Esophagus squamous epithelium (tissue), 5 donors: ENCODE data around the gene CMTM6. TPM values are rescaled to one million over a fixed set of nuclear protein-coding genes. Genes with fewer than 3 reads are reported as not detected.
A peak's percentile ranks its signal among the peaks of the same experiment; 100 is the strongest.

Source experiments
- DNase-seq: peaks from one replicate; lab custom pipeline; 2025; lab: John Stamatoyannopoulos, UW
- H3K27ac ChIP-seq, 4 donors: fragments of 200-600 bp; sonication (generic); one replicate each; pipeline ENCODE4 v1.5.1; 2016 to 2019; ENCODE audit warnings: mild to moderate bottlenecking in 1 of 4
- H3K27me3 ChIP-seq, 4 donors: fragments of 200-600 bp; sonication (generic); 1 replicate in 3 of 4; 2 replicates in 1 of 4; pipeline versions ENCODE4 v1.5.1 to v1.6.0; 2017 to 2021; ENCODE audit warnings: antibody characterized with exemption in 1 of 4
- H3K36me3 ChIP-seq, 3 donors: fragments of 200-600 bp; sonication (generic); one replicate each; pipeline ENCODE4 v1.5.1; 2016 to 2019
- H3K4me1 ChIP-seq, 3 donors: fragments of 200-600 bp; sonication (generic); one replicate each; pipeline ENCODE4 v1.5.1; 2017 to 2019
- H3K4me3 ChIP-seq, 4 donors: fragments of 200-600 bp; sonication (generic); 1 replicate in 3 of 4; 2 replicates in 1 of 4; pipeline ENCODE4 v1.5.1; 2016 to 2019; ENCODE audit warnings: mild to moderate bottlenecking in 2 of 4, moderate library complexity in 1 of 4
- H3K9me3 ChIP-seq, 3 donors: fragments of 200-600 bp; sonication (generic); one replicate each; pipeline ENCODE4 v1.5.1; 2016 to 2019
- POLR2A ChIP-seq, 4 donors: fragments of 450-650 bp; IDR thresholded peaks; one replicate each; pipeline ENCODE4 v1.6.1; 2017; ENCODE audit warnings: antibody characterized with exemption in 4 of 4, mild to moderate bottlenecking in 4 of 4, moderate library complexity in 3 of 4
- WGBS, 2 donors: methylation state at CpG; one replicate each; pipeline ENCODE4 v1.1.5; 2018; 5-methylcytosine and 5-hydroxymethylcytosine counted together
- intact Hi-C: fragments of 100-400 bp; cut with DNase I; formaldehyde crosslinking; loops from one replicate; pipeline ENCODE4 v1.15.0; 2022
- total RNA-seq, 4 donors: library from RNA; depleted of rRNA; stranded (reverse); fragments of >200 nt; gene quantifications; one replicate each; pipeline ENCODE4 v1.1.0, GENCODE V29; 2016
- TF ChIP-seq, protein P1 (sequence below), 6 experiments: fragments of 450-650 bp in 4 of 6; fragments of 200-600 bp in 2 of 6; sonication (generic) in 2 of 6; IDR thresholded peaks; one replicate each; pipeline ENCODE4 v1.5.1; 2016 to 2019; ENCODE audit warnings: antibody characterized with exemption in 6 of 6, mild to moderate bottlenecking in 4 of 6, moderate library complexity in 4 of 6
- donor health status: DM: yes; HTN: yes; CAD: no.

Gene CMTM6
- total RNA-seq, 4 donors from 2014 or later, result 36.6 to 70.9 (median 63.9) TPM

DNA sequence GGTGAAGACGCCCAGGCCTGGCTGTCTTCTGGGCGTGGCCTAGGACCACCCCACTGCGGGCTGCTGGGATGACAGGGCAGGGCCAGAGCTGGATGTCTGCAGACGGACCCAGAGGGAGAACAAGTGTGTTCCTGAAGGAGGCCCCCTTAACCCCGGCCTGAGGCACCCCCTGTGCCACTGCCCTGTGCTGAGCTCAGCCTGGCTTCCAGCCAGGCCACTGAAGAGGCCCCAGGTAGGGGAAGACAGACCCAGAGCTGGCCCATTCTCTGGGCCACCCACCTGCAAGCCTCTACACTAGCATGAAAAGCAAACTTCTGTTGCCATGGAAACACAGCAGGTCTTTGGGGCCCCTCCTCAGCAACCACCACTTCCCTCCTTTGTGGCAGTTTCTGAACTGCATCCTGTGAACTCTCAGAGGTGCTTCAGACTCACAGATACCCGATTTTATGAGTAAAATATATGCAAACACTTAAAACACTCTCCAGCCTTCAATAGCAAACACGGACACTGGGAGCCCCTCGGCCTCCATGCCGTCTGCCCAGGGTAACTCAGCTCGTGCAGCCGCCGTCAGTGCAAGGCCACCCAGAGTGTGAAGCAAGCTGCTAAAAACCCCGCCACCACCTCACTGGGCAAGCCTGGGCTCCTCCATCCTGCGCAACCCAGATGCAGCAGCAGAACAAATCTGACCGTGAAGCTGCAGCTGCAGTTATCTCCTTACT lies 42.5 kb downstream of the CMTM6 start:
- 52 to 56% methylated on average over 6 to 14 of the region's 15 CpGs for WGBS, 2 donors
- Histone ChIP-seq H3K27ac (peak overlapping the region in 3 of 4 donors; percentile 34 to 69 (median 55)), H3K9me3 (no peaks in the 10 kb centered on the region), H3K4me3 (no peak overlapping the region), H3K4me1 (peaks cover 0 to 33% (median 16%) of the 10 kb centered on the region in 3 donors), H3K27me3 (peaks cover 0 to 69% (median 0%) of the 10 kb centered on the region in 4 donors), H3K36me3 (no peaks in the 10 kb centered on the region)
- intact Hi-C loops, result loop anchor here (10.0 kb wide), 1 partner anchor 165 kb away; no protein-coding TSS in a partner anchor
- no peak for DNase-seq
- TF ChIP-seq, protein P1, sequence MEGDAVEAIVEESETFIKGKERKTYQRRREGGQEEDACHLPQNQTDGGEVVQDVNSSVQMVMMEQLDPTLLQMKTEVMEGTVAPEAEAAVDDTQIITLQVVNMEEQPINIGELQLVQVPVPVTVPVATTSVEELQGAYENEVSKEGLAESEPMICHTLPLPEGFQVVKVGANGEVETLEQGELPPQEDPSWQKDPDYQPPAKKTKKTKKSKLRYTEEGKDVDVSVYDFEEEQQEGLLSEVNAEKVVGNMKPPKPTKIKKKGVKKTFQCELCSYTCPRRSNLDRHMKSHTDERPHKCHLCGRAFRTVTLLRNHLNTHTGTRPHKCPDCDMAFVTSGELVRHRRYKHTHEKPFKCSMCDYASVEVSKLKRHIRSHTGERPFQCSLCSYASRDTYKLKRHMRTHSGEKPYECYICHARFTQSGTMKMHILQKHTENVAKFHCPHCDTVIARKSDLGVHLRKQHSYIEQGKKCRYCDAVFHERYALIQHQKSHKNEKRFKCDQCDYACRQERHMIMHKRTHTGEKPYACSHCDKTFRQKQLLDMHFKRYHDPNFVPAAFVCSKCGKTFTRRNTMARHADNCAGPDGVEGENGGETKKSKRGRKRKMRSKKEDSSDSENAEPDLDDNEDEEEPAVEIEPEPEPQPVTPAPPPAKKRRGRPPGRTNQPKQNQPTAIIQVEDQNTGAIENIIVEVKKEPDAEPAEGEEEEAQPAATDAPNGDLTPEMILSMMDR (IDR thresholded peaks at IDR 0.05), result no peak

- no peak overlapping the region for H3K4me3 ChIP-seq
- WGBS, 2 donors, result 89% methylated on average over 5 of the region's 5 CpGs; no CpG with 5 or more reads in 1 of the 2 donors
- H3K27ac ChIP-seq, result peak overlapping the region in 2 of 4 donors; percentile 55 to 69
- no peaks in the 10 kb centered on the region for H3K36me3 ChIP-seq
- no peaks in the 10 kb centered on the region for H3K9me3 ChIP-seq
- intact Hi-C loops, result no loop called here
- peaks cover 0 to 40% (median 16%) of the 10 kb centered on the region in 3 donors for H3K4me1 ChIP-seq
- TF ChIP-seq POLR2A (IDR thresholded peaks at IDR 0.05), result no peak
- TF ChIP-seq, protein P1 (IDR thresholded peaks at IDR 0.05), result no peak
- peaks cover 0 to 77% (median 0%) of the 10 kb centered on the region in 4 donors for H3K27me3 ChIP-seq
- no peak for DNase-seq
These were observed 43.2 kb downstream of the CMTM6 start for GRCh38 chr3:32459450-32459849.

- Histone ChIP-seq H3K9me3 (no peaks in the 10 kb centered on the region), H3K27ac (peak overlapping the region; percentile 35 to 77 (median 56)), H3K4me1 (peaks cover 0 to 46% (median 16%) of the 10 kb centered on the region in 3 donors), H3K36me3 (no peaks in the 10 kb centered on the region), H3K4me3 (no peak overlapping the region), H3K27me3 (peaks cover 0 to 88% (median 0%) of the 10 kb centered on the region in 4 donors)
- DNase-seq, result no peak
- WGBS, 2 donors, result 68 to 72% methylated on average over 7 to 8 of the region's 9 CpGs
- TF ChIP-seq, protein P1 (IDR thresholded peaks at IDR 0.05), result no peak
- no peak for TF ChIP-seq POLR2A (IDR thresholded peaks at IDR 0.05)
- intact Hi-C loops, result no loop called here
These were observed 44.6 kb downstream of the CMTM6 start for GRCh38 chr3:32457971-32458471.

GRCh38 chr3:32456429-32457130 lies 46.1 kb downstream of the CMTM6 start:
- Histone ChIP-seq H3K27ac (no peak overlapping the region), H3K27me3 (peaks cover 0 to 93% (median 0%) of the 10 kb centered on the region in 4 donors), H3K4me3 (no peak overlapping the region), H3K9me3 (no peaks in the 10 kb centered on the region), H3K4me1 (peaks cover 0 to 46% (median 16%) of the 10 kb centered on the region in 3 donors), H3K36me3 (no peaks in the 10 kb centered on the region)
- intact Hi-C loops, result no loop called here
- TF ChIP-seq POLR2A (IDR thresholded peaks at IDR 0.05), result no peak
- TF ChIP-seq, protein P1 (IDR thresholded peaks at IDR 0.05), result no peak
- 83 to 91% methylated on average over 5 to 6 of the region's 11 CpGs for WGBS, 2 donors
- no peak for DNase-seq
